A549 treated with GW870086 at 1 μM for 4 hours (cell line): ENCODE results near the gene CCDC106. TPM values are rescaled to one million over a fixed set of nuclear protein-coding genes. Genes with fewer than 3 reads are reported as not detected.

Experiments used
- total RNA-seq: library from RNA; stranded (reverse); fragments of 200-300 nt; extraction: Qiagen RNA extraction; gene quantifications from 5 replicates; pipeline ENCODE4 v1.2.3, GENCODE V29; 2022; ENCODE audit warnings: low read depth

Gene CCDC106
- total RNA-seq = 13.7 to 19.1 TPM (median 18.0 TPM) in 5 replicates

GRCh38 chr19:55647732-55648584 lies at the start of gene CCDC106:
Gene CCDC106, plus strand, starts transcription at chr19:55648212. Its CDS starts 835 bp downstream, at chr19:55649047.

GRCh38 chr19:55599468-55599841 lies 48.6 kb upstream of the CCDC106 start, which contains the start of gene FIZ1:
Gene FIZ1, minus strand, starts transcription at chr19:55599517. Its CDS starts 1,652 bp downstream, at chr19:55597865.

GRCh38 chr19:55599842-55600661 lies 48.0 kb upstream of the CCDC106 start, which contains the start of gene ZNF524:
Gene ZNF524, plus strand, starts transcription at chr19:55600288. Its CDS starts 1,825 bp downstream, at chr19:55602113.

GRCh38 chr19:55605637-55606470 lies 42.2 kb upstream of the CCDC106 start, which contains the start of gene ZNF865:
Gene ZNF865, plus strand, starts transcription at chr19:55605647. Its CDS starts 7,972 bp downstream, at chr19:55613619.

GRCh38 chr19:55624109-55625003 lies 23.7 kb upstream of the CCDC106 start, which contains the start of gene ZNF784:
Gene ZNF784, minus strand, starts transcription at chr19:55624566. Its CDS starts 5 bp downstream, at chr19:55624561.

GRCh38 chr19:55640577-55641425 lies 7.2 kb upstream of the CCDC106 start, which contains the start of gene ZNF580:
Gene ZNF580, plus strand, starts transcription at chr19:55641002. Its CDS starts 1,507 bp downstream, at chr19:55642509.

GRCh38 chr19:55643003-55643886 lies 4.8 kb upstream of the CCDC106 start, which contains the start of gene ZNF581:
Gene ZNF581, plus strand, starts transcription at chr19:55643649. Its CDS starts 923 bp downstream, at chr19:55644572.

GRCh38 chr19:55654868-55655647 lies 7.0 kb downstream of the CCDC106 start, which contains the start of gene U2AF2:
Gene U2AF2, plus strand, starts transcription at chr19:55655035. Its CDS starts 70 bp downstream, at chr19:55655105.

GRCh38 chr19:55674841-55675660 lies 27.0 kb downstream of the CCDC106 start, which contains the start of gene EPN1:
Gene EPN1, plus strand, starts transcription at chr19:55675226. Its CDS starts 3,402 bp downstream, at chr19:55678628.

Other genes starting within 250 kb of the CCDC106 start
- gene UBE2S, start 240.4 kb upstream of the CCDC106 start, total RNA-seq = 343 to 483 TPM (median 443 TPM) in 5 replicates
- gene SHISA7, start 204.9 kb upstream of the CCDC106 start, total RNA-seq = not detected in 5 replicates
- gene ISOC2, start 186.6 kb upstream of the CCDC106 start, total RNA-seq = 51.3 to 61.4 TPM (median 58.4 TPM) in 5 replicates
- gene C19orf85, start 183.5 kb upstream of the CCDC106 start, total RNA-seq = not detected in 5 replicates
- 4.5 to 7.2 TPM (median 6.7 TPM) in 5 replicates for gene ZNF628, start 171.6 kb upstream of the CCDC106 start, total RNA-seq
- 34.8 to 57.0 TPM (median 55.0 TPM) in 5 replicates for gene NAT14, start 163.0 kb upstream of the CCDC106 start, total RNA-seq
- 0.35 to 0.82 TPM (median 0.57 TPM) in 5 replicates for gene SSC5D, start 159.8 kb upstream of the CCDC106 start, total RNA-seq
- gene SBK2, start 111.1 kb upstream of the CCDC106 start, total RNA-seq = 1.3 to 2.3 TPM (median 1.8 TPM) in 5 replicates
- gene SBK3, start 102.7 kb upstream of the CCDC106 start, total RNA-seq = 1.3 to 1.9 TPM (median 1.6 TPM) in 5 replicates
- gene ZNF579, start 67.4 kb upstream of the CCDC106 start, total RNA-seq = 20.1 to 37.6 TPM (median 28.4 TPM) in 5 replicates
- gene FIZ1, start 48.7 kb upstream of the CCDC106 start, total RNA-seq = 20.5 to 24.3 TPM (median 23.6 TPM) in 5 replicates
- gene ZNF524, start 47.9 kb upstream of the CCDC106 start, total RNA-seq = 12.5 to 17.5 TPM (median 16.0 TPM) in 5 replicates
- gene ZNF865, start 42.6 kb upstream of the CCDC106 start, total RNA-seq = 7.6 to 13.0 TPM (median 12.1 TPM) in 5 replicates
- gene ZNF784, start 23.6 kb upstream of the CCDC106 start, total RNA-seq = 4.8 to 6.1 TPM (median 5.3 TPM) in 5 replicates
- 31.0 to 51.4 TPM (median 48.6 TPM) in 5 replicates for gene ZNF580, start 7.2 kb upstream of the CCDC106 start, total RNA-seq
- 39.2 to 55.8 TPM (median 47.7 TPM) in 5 replicates for gene ZNF581, start 4.6 kb upstream of the CCDC106 start, total RNA-seq
- 260 to 300 TPM (median 285 TPM) in 5 replicates for gene U2AF2, start 6.8 kb downstream of the CCDC106 start, total RNA-seq
- gene EPN1, start 27.0 kb downstream of the CCDC106 start, total RNA-seq = 130 to 211 TPM (median 195 TPM) in 5 replicates
- not detected in 5 replicates for gene NLRP9, start 90.2 kb downstream of the CCDC106 start, total RNA-seq
- 0.53 to 1.2 TPM (median 0.97 TPM) in 5 replicates for gene RFPL4A, start 110.9 kb downstream of the CCDC106 start, total RNA-seq
- gene RFPL4AL1, start 120.9 kb downstream of the CCDC106 start, total RNA-seq = 0.23 to 0.49 TPM (median 0.38 TPM) in 3 of 5 replicates, not detected in the others
- 0.03 to 0.07 TPM in 2 of 5 replicates, not detected in the others for gene NLRP11, start 183.8 kb downstream of the CCDC106 start, total RNA-seq
- gene NLRP4, start 188.3 kb downstream of the CCDC106 start, total RNA-seq = not detected in 5 replicates